Measurements from ENCODE around the gene KDM3B. TPM values are rescaled to one million over a fixed set of nuclear protein-coding genes. Genes with fewer than 3 reads are reported as not detected.

Gene KDM3B
- total and polyA plus RNA-seq, 9 of the 15 experiments (the other 6 are each of a cell fraction or from before 2014, with no cell fraction given), result 13.8 to 62.8 (median 41.9) TPM

DNA sequence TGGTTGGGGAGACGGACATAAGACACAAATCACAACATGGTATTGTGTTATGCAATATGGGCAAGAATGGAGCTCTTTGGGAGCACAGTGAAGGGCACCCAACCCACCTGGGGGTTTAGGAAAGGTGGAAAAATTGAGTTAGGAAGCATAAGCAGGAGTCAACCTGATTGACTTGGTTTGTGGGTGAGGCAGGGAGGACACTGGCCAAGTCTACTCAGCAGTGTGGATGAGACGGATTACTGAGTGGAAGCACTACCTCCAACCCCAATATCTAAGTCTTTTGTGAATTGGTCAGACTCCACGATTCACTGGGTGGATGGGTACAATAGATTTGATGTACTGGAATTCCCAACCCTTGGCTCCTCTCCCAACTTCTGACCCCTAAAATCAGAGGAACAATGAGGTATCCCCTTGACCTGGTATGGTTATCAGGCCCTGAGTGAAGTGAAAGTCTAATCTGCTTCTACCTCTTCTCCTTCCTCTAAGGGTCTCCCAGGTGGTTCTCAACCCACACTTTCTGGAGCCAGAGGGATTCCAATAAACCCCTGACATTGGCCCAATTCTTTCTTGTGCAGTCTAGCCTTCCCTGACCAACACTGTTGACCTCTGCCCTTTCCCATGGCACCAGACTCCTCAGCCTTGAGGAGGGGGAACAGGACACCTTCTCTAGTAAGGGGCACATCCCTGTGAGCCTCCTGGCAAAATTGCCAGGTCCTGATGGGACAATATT is 118.0 kb downstream of the KDM3B start (continued):
- TF ChIP-seq, protein P1, sequence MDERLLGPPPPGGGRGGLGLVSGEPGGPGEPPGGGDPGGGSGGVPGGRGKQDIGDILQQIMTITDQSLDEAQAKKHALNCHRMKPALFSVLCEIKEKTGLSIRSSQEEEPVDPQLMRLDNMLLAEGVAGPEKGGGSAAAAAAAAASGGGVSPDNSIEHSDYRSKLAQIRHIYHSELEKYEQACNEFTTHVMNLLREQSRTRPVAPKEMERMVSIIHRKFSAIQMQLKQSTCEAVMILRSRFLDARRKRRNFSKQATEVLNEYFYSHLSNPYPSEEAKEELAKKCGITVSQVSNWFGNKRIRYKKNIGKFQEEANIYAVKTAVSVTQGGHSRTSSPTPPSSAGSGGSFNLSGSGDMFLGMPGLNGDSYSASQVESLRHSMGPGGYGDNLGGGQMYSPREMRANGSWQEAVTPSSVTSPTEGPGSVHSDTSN (CRISPR knock-in tag; IDR thresholded peaks at IDR 0.05; ENCODE audit: low read depth), result no peak
- TF ChIP-seq, protein P1 (tag; conservative IDR thresholded peaks at IDR 0.05; ENCODE audit: low read depth), result no peak
- no peak for TF ChIP-seq NR1H2 (CRISPR knock-in tag; IDR thresholded peaks at IDR 0.05)
- TF ChIP-seq, protein P2, sequence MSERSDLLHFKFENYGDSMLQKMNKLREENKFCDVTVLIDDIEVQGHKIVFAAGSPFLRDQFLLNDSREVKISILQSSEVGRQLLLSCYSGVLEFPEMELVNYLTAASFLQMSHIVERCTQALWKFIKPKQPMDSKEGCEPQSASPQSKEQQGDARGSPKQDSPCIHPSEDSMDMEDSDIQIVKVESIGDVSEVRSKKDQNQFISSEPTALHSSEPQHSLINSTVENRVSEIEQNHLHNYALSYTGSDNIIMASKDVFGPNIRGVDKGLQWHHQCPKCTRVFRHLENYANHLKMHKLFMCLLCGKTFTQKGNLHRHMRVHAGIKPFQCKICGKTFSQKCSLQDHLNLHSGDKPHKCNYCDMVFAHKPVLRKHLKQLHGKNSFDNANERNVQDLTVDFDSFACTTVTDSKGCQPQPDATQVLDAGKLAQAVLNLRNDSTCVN (CRISPR knock-in tag; IDR thresholded peaks at IDR 0.05), result no peak
- TF ChIP-seq RHOXF2B (CRISPR knock-in tag; conservative IDR thresholded peaks at IDR 0.05), result no peak
- TF ChIP-seq, protein P3, sequence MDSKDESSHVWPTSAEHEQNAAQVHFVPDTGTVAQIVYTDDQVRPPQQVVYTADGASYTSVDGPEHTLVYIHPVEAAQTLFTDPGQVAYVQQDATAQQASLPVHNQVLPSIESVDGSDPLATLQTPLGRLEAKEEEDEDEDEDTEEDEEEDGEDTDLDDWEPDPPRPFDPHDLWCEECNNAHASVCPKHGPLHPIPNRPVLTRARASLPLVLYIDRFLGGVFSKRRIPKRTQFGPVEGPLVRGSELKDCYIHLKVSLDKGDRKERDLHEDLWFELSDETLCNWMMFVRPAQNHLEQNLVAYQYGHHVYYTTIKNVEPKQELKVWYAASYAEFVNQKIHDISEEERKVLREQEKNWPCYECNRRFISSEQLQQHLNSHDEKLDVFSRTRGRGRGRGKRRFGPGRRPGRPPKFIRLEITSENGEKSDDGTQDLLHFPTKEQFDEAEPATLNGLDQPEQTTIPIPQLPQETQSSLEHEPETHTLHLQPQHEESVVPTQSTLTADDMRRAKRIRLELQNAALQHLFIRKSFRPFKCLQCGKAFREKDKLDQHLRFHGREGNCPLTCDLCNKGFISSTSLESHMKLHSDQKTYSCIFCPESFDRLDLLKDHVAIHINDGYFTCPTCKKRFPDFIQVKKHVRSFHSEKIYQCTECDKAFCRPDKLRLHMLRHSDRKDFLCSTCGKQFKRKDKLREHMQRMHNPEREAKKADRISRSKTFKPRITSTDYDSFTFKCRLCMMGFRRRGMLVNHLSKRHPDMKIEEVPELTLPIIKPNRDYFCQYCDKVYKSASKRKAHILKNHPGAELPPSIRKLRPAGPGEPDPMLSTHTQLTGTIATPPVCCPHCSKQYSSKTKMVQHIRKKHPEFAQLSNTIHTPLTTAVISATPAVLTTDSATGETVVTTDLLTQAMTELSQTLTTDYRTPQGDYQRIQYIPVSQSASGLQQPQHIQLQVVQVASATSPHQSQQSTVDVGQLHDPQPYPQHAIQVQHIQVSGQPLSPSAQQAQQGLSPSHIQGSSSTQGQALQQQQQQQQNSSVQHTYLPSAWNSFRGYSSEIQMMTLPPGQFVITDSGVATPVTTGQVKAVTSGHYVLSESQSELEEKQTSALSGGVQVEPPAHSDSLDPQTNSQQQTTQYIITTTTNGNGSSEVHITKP (IDR thresholded peaks at IDR 0.05; ENCODE audit: partially characterized antibody), result no peak
- no peak for TF ChIP-seq TCF7 (IDR thresholded peaks at IDR 0.05; ENCODE audit: borderline replicate concordance)
- no peak for TF ChIP-seq SMAD2 (IDR thresholded peaks at IDR 0.05; ENCODE audit: low read depth, low read length)
- peak; percentile 70; the same call in 1 of the 2 replicates for TF ChIP-seq HNRNPUL1 (IDR thresholded peaks at IDR 0.05; ENCODE audit: low read length)
- TF ChIP-seq KLF16 (IDR thresholded peaks at IDR 0.05), result no peak
- TF ChIP-seq FOXA3 (CRISPR knock-in tag; conservative IDR thresholded peaks at IDR 0.05 in 1 of 2, IDR thresholded peaks at IDR 0.05 in 1 of 2), result no peak
- 0 out of 2 replicates have a peak, but pooled peaks have one; percentile 11 for TF ChIP-seq ZNF274 (IDR thresholded peaks at IDR 0.05; ENCODE audit: borderline replicate concordance, low read depth, low read length)
- no peak for TF ChIP-seq TAF1 (IDR thresholded peaks at IDR 0.05; ENCODE audit: control insufficient read depth, extremely low read depth, insufficient read depth, low read length, severe bottlenecking)
- peak; percentile 74; the same call in 1 of the 2 replicates for TF ChIP-seq CEBPG (CRISPR knock-in tag; IDR thresholded peaks at IDR 0.05)
- peak in 1 of 2 experiments; percentile 65; a peak in 1 of 4 replicates for TF ChIP-seq CEBPG (tag; conservative IDR thresholded peaks at IDR 0.05 in 1 of 2, IDR thresholded peaks at IDR 0.05 in 1 of 2)
- TF ChIP-seq, protein P4, sequence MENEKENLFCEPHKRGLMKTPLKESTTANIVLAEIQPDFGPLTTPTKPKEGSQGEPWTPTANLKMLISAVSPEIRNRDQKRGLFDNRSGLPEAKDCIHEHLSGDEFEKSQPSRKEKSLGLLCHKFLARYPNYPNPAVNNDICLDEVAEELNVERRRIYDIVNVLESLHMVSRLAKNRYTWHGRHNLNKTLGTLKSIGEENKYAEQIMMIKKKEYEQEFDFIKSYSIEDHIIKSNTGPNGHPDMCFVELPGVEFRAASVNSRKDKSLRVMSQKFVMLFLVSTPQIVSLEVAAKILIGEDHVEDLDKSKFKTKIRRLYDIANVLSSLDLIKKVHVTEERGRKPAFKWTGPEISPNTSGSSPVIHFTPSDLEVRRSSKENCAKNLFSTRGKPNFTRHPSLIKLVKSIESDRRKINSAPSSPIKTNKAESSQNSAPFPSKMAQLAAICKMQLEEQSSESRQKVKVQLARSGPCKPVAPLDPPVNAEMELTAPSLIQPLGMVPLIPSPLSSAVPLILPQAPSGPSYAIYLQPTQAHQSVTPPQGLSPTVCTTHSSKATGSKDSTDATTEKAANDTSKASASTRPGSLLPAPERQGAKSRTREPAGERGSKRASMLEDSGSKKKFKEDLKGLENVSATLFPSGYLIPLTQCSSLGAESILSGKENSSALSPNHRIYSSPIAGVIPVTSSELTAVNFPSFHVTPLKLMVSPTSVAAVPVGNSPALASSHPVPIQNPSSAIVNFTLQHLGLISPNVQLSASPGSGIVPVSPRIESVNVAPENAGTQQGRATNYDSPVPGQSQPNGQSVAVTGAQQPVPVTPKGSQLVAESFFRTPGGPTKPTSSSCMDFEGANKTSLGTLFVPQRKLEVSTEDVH (IDR thresholded peaks at IDR 0.05; ENCODE audit: low read depth, partially characterized antibody), result no peak
